AG04450 (cell line): Measurements from ENCODE around the gene KRT71. TPM values are rescaled to one million over a fixed set of nuclear protein-coding genes. Genes with fewer than 3 reads are reported as not detected.

ENCODE experiments used
- CTCF ChIA-PET: fragments of 300-600, 350-600 bp; formaldehyde crosslinking; extraction: SDS; loops from one replicate; lab custom pipeline; 2022; ENCODE audit warnings: antibody characterized with exemption, inconsistent platforms; lab: Charles Lee
- POLR2A ChIA-PET: fragments of 350-600 bp; formaldehyde crosslinking; extraction: SDS; loops from one replicate; lab custom pipeline; 2021; ENCODE audit warnings: antibody characterized with exemption, inconsistent platforms; lab: Yijun Ruan, JAX
- DNase-seq: peaks from one replicate; pipeline ENCODE4 v3.0.0-alpha.2; 2011; ENCODE audit warnings: low read depth, low spot score
- H3K27ac ChIP-seq: one replicate; pipeline ENCODE4 v1.5.1; 2012; ENCODE audit warnings: low read depth, low read length, control low read depth
- H3K27me3 ChIP-seq: one replicate; pipeline ENCODE4 v1.6.0; 2012; ENCODE audit warnings: low read length; ENCODE audit not compliant: control insufficient read depth, insufficient read depth
- H3K4me3 ChIP-seq: 2 replicates; pipeline ENCODE4 v1.5.1; 2011; ENCODE audit warnings: mild to moderate bottlenecking, low read depth, low read length, control low read depth
- H3K9me3 ChIP-seq: 2 replicates; pipeline ENCODE4 v1.5.1; 2012; ENCODE audit warnings: low read length; ENCODE audit not compliant: control insufficient read depth, insufficient read depth
- CTCF ChIP-seq: IDR thresholded peaks from 2 replicates; pipeline ENCODE4 v1.5.1; 2011; ENCODE audit warnings: low read depth, low read length, control low read depth, inconsistent platforms
- polyA plus RNA-seq: library from polyadenylated mRNA; depleted of rRNA; stranded (reverse); fragments of >200 nt; gene quantifications from 2 replicates; pipeline ENCODE4 v1.2.3, GENCODE V29; 2011

Gene KRT71
- polyA plus RNA-seq, 1 experiment: not detected

DNA sequence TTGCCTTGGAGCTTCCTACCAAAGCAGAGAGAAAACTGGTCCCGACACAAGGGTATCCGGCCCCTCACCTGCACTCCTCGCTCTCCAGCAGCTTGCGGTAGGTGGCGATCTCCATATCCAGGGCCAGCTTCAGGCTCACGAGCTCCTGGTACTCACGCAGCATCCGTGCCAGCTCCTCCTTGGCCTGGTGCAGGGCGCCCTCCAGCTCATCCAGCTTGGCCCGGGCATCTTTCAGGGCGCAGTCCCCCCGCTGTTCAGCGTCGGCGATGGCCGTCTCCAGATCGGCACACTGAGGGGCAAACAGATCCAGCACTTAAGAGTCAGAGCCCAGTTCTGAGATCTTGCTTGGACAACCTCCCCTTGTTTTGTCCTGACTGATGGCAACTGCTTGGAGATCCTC lies 34.6 kb upstream of the KRT71 start:
- H3K27ac ChIP-seq: no peak overlapping the region
- peaks cover 3% of the 10 kb centered on the region; the same call in 1 of the 2 replicates for H3K9me3 ChIP-seq
- H3K27me3 ChIP-seq: peaks cover 17% of the 10 kb centered on the region
- TF ChIP-seq CTCF: no peak
- H3K4me3 ChIP-seq: no peak overlapping the region
- ChIA-PET POLR2A (no interaction called here), CTCF (interaction anchor here (1.0 to 13.8 kb wide), 2 partner anchors 215 to 294 kb away, joined by 3 to 203 read pairs; no protein-coding TSS in a partner anchor)
- DNase-seq: no peak

- Histone ChIP-seq H3K9me3 (peaks cover 3% of the 10 kb centered on the region; the same call in 1 of the 2 replicates), H3K4me3 (no peak overlapping the region), H3K27me3 (peaks cover 26% of the 10 kb centered on the region), H3K27ac (no peak overlapping the region)
- ChIA-PET CTCF (interaction anchor here (0.7 to 13.8 kb wide), 3 partner anchors 8 to 295 kb away, joined by 3 to 203 read pairs (median 3); no protein-coding TSS in a partner anchor), POLR2A (no interaction called here)
- no peak for TF ChIP-seq CTCF
- no peak for DNase-seq
Observed at GRCh38 chr12:52585946-52586345, 33.0 kb upstream of the KRT71 start.

DNA sequence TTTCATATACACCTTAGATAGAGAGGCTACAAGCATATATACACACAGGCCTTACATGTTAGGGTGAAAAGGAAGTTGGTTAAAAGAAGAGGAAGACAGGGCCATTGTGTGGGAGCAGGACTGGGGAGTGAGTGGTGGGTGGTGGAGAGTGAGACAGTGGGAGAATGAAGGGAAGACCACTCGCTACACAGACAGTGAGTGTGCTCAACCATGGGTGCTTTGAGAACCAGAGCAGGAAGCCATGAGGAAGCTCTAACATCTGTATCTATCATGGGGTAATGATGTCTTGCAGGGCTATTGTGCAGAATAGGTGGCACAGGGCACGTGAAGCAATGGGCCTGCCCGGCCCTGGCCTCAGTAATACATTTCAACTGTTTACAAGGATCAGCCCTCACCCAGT lies 32.1 kb upstream of the KRT71 start:
- POLR2A ChIA-PET: no interaction called here
- no peak for DNase-seq
- H3K27ac ChIP-seq: no peak overlapping the region
- peaks cover 27% of the 10 kb centered on the region for H3K27me3 ChIP-seq
- H3K9me3 ChIP-seq: peaks cover 3% of the 10 kb centered on the region; the same call in 1 of the 2 replicates
- CTCF ChIA-PET: interaction anchor here (3.7 to 13.8 kb wide), 2 partner anchors 286 to 296 kb away, joined by 42 to 203 read pairs; no protein-coding TSS in a partner anchor
- no peak for TF ChIP-seq CTCF
- no peak overlapping the region for H3K4me3 ChIP-seq

- DNase-seq: no peak
- TF ChIP-seq CTCF: no peak
- H3K27ac ChIP-seq: no peak overlapping the region
- peaks cover 3% of the 10 kb centered on the region; the same call in 1 of the 2 replicates for H3K9me3 ChIP-seq
- H3K4me3 ChIP-seq: no peak overlapping the region
- ChIA-PET POLR2A (no interaction called here), CTCF (interaction anchor here (0.9 to 13.8 kb wide), 9 partner anchors 212 to 428 kb away, joined by 3 to 203 read pairs (median 8); no protein-coding TSS in a partner anchor)
- H3K27me3 ChIP-seq: peaks cover 33% of the 10 kb centered on the region
Observed at GRCh38 chr12:52584156-52584682, 31.3 kb upstream of the KRT71 start.

DNA sequence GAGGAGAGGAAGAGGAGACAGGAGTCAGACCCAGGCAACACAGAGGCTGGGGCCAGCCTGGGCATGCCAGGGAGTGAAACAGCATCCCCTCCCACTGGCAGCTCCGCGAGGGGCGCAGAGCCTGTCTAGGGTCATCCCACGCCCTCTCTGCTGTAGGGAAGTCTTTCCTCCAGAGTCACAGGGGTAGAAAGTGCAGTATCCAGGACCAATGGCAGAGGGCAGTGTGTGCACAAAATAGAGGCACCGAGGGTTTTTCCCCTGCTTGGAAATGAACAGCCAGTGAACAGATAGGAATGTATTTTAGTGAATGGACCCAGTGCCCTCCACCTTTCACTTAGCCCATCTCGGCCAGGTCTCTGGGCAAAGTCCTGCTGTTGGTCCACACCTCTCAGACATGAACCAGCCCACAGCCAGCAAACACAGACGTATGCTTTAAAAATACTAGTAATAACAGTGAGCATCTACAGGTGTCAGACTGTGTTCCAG lies 30.1 kb upstream of the KRT71 start:
- peak; percentile 85 for TF ChIP-seq CTCF
- peak; percentile 3 for DNase-seq
- Histone ChIP-seq H3K27me3 (peaks cover 37% of the 10 kb centered on the region), H3K9me3 (peaks cover 3% of the 10 kb centered on the region; the same call in 1 of the 2 replicates), H3K27ac (no peak overlapping the region), H3K4me3 (no peak overlapping the region)
- POLR2A ChIA-PET: no interaction called here
- CTCF ChIA-PET: interaction anchor here (0.8 to 13.8 kb wide), 11 partner anchors 12 to 398 kb away, joined by 3 to 203 read pairs (median 6); no protein-coding TSS in a partner anchor
